Neutrophil (primary cell): ENCODE results near the gene SOX12.

Experiments used
- H3K27ac ChIP-seq: fragments of 200-600 bp; sonication (generic); 2 replicates; pipeline ENCODE4 v1.5.1; 2016; ENCODE audit warnings: mild to moderate bottlenecking, moderate library complexity
- H3K27me3 ChIP-seq: fragments of 200-600 bp; sonication (generic); 2 replicates; pipeline ENCODE4 v1.6.0; 2016; ENCODE audit warnings: mild to moderate bottlenecking
- H3K36me3 ChIP-seq: fragments of 200-600 bp; sonication (generic); 2 replicates; pipeline ENCODE4 v1.5.1; 2017
- H3K4me1 ChIP-seq, 2 experiments: fragments of 200-600 bp in 1 of 2; sonication (generic) in 1 of 2; 1 replicate in 1 of 2; 2 replicates in 1 of 2; pipeline versions ENCODE4 v1.5.1 to v1.6.1; 2013 to 2016; ENCODE audit warnings: low read depth in 1 of 2, low read length in 1 of 2, mild to moderate bottlenecking in 1 of 2, moderate library complexity in 1 of 2; ENCODE audit not compliant: control insufficient read depth in 1 of 2, insufficient read depth in 1 of 2
- H3K4me3 ChIP-seq, 2 experiments: fragments of 200-600 bp in 1 of 2; sonication (generic) in 1 of 2; 1 replicate in 1 of 2; 2 replicates in 1 of 2; pipeline ENCODE4 v1.5.1; 2013 to 2016; ENCODE audit warnings: low read depth in 1 of 2, low read length in 1 of 2, mild to moderate bottlenecking in 1 of 2, moderate library complexity in 1 of 2
- H3K9me3 ChIP-seq: fragments of 200-600 bp; sonication (generic); 2 replicates; pipeline ENCODE4 v1.5.1; 2016
- CTCF ChIP-seq: fragments of 200-600 bp; sonication (generic); IDR thresholded peaks from 2 replicates; pipeline ENCODE4 v1.5.1; 2016; ENCODE audit warnings: antibody characterized with exemption

Gene SOX12

DNA sequence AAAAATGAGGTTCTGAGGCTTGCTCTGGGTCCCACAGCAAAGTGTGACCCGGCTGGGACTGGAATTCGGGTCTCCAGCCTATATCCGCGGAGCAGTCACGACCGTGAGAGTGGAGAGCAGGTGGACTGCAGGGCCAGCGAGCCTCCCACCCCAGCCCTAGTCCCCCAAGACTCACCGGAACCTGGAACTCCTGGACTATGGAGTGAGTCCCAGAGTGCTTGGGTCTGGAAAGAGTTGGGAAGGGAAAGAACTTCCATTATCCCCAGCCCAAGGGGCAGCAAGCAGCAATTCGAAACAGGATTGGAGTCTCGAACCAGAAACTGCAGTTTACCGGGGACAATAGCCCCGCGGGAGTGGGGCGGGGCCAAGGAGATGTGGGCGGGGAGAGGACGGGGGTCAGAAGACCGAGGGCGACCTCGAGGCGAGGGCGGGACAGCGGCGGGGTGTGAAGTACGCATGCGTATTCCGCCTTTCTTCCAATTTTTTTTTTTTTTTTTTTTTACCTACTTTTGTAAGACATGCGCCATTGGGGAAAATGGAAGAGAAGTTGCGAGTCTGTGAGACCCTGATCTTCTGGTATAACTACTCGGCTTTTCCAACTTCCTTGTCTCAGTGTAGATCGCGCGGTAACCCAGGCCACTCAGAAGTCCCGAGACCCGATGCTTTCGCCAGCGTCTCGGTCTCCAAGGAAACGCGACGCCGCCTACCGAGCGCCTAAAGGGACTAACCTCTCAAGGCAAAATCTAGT lies 35.1 kb upstream of the SOX12 start, which contains the start of gene C20orf96:
TSS of gene C20orf96 (minus strand) at position 667 of the 748 bp plus-strand sequence. CDS start at position 527, 140 bp downstream.
- H3K27me3 ChIP-seq, result no peaks in the 10 kb centered on the region
- H3K4me3 ChIP-seq, result peak within 1 kb of the TSS; percentile 64 to 66
- H3K9me3 ChIP-seq, result no peaks in the 10 kb centered on the region
- H3K27ac ChIP-seq, result peak within 1 kb of the TSS; percentile 11
- peak; percentile 13 for TF ChIP-seq CTCF
- H3K4me1 ChIP-seq, result peaks cover 34 to 35% of the 10 kb centered on the region in 2 experiments
- H3K36me3 ChIP-seq, result no peaks in the 10 kb centered on the region

- Histone ChIP-seq H3K27ac (no peak overlapping the region), H3K4me1 (peaks cover 57 to 59% of the 10 kb centered on the region in 2 experiments), H3K4me3 (no peak overlapping the region), H3K9me3 (no peaks in the 10 kb centered on the region), H3K36me3 (no peaks in the 10 kb centered on the region), H3K27me3 (no peaks in the 10 kb centered on the region)
- no peak for TF ChIP-seq CTCF
These were observed 30.8 kb upstream of the SOX12 start for GRCh38 chr20:294602-295001.

DNA sequence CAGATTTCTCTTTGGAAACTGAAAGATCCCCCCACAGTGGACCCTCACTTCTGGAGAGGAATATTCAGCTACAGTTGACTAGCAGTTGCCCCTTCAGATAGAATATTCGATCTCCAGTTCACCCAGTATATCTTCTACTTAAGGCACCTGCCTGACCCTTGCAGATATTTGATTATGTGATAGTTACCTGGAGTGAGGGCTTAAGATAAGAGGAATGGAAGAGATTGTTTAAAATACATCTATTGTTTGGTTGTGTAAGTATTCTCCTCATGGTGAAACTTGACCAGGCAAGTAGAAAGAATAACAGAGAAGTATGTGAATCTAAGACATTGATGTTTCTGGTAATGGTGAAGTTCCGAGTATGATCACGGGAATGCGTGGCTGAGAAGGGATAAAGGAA lies 29.5 kb upstream of the SOX12 start:
- no peak overlapping the region for H3K4me3 ChIP-seq
- peaks cover 60 to 65% of the 10 kb centered on the region in 2 experiments for H3K4me1 ChIP-seq

DNA sequence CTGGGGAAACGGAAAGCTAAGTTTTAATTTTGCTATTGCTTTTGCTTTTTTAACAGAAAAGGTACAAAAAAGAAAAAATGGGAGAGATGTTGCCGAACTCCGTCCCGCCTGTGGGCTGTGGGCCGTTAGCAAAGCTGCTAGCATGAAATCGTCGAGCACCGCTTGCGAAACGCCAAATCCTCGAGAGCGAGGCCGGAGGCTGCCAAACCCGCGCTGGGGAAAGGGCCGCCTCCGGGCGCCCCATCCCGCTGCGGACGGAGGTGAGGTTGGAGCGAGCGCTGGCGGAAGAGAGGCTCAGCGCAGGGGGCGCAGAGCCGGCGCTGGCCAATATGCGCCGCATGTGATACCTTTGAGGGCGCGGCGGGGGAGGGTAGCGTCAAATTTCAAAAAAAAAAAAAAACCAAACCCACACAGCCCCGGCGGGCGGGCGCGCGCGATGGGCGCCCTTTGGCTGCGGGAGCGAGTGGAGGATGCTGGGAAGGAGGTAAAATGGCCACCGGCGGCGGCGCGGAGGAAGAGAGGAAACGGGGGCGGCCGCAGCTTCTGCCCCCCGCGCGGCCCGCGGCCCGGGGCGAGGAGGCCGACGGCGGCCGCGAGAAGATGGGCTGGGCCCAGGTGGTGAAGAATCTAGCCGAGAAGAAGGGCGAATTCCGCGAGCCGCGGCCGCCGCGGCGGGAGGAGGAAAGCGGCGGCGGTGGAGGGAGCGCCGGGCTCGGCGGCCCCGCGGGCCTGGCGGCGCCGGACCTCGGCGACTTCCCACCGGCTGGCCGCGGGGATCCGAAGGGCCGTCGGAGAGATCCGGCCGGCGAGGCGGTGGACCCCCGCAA lies 28.0 kb upstream of the SOX12 start, which contains the start of gene ZCCHC3:
TSS of gene ZCCHC3 (plus strand) at position 473 of the 827 bp plus-strand sequence. CDS start at position 490, 17 bp downstream.
- TF ChIP-seq CTCF, result peak; percentile 12
- Histone ChIP-seq H3K9me3 (no peaks in the 10 kb centered on the region), H3K36me3 (peaks cover 3% of the 10 kb centered on the region), H3K4me3 (peak within 1 kb of the TSS; percentile 85 to 91), H3K4me1 (peaks cover 50% of the 10 kb centered on the region in 2 experiments), H3K27ac (peak within 1 kb of the TSS; percentile 92), H3K27me3 (no peaks in the 10 kb centered on the region)

More for the DNA sequence above, 29.5 kb upstream of the SOX12 start:
- TF ChIP-seq CTCF, result no peak
- no peak overlapping the region for H3K27ac ChIP-seq
- H3K9me3 ChIP-seq, result no peaks in the 10 kb centered on the region
- H3K27me3 ChIP-seq, result no peaks in the 10 kb centered on the region
- H3K36me3 ChIP-seq, result no peaks in the 10 kb centered on the region

DNA sequence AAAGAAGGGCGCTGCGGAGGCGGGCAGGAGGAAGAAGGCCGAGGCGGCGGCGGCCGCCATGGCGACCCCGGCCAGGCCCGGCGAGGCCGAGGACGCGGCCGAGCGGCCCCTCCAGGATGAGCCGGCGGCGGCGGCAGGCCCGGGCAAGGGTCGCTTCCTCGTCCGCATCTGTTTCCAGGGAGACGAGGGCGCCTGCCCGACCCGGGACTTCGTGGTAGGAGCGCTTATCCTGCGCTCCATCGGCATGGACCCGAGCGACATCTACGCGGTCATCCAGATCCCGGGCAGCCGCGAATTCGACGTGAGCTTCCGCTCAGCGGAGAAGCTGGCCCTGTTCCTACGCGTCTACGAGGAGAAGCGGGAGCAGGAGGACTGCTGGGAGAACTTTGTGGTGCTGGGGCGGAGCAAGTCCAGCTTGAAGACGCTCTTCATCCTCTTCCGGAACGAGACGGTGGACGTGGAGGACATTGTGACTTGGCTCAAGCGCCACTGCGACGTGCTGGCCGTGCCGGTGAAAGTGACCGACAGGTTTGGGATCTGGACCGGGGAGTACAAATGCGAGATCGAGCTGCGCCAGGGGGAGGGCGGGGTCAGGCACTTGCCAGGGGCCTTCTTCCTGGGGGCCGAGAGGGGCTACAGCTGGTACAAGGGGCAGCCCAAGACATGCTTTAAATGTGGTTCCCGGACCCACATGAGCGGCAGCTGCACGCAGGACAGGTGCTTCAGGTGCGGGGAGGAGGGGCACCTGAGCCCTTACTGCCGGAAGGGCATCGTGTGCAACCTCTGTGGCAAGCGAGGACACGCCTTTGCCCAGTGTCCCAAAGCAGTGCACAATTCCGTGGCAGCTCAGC lies 27.2 kb upstream of the SOX12 start:
- peak overlapping the region; percentile 85 to 91 for H3K4me3 ChIP-seq
- peaks cover 41 to 42% of the 10 kb centered on the region in 2 experiments for H3K4me1 ChIP-seq
- H3K27me3 ChIP-seq, result no peaks in the 10 kb centered on the region
- H3K27ac ChIP-seq, result peak overlapping the region; percentile 92
- H3K9me3 ChIP-seq, result no peaks in the 10 kb centered on the region
- TF ChIP-seq CTCF, result no peak
- H3K36me3 ChIP-seq, result peaks cover 3% of the 10 kb centered on the region
